Stimulated activated CD8-positive, alpha-beta memory T cell treated with anti-CD3 and anti-CD28 coated beads, Interleukin-7, amount 100 ng/mL, for 4 hours (primary cell): ENCODE data around the gene UBR1.
"Not testable (repeated sequence)": the region's sequence is repeated elsewhere in the genome, so short reads cannot be mapped to it uniquely, and the experiment has no call there.

Experiments
- DNase-seq, 2 donors: peaks; one replicate each; pipeline ENCODE4 v3.0.0-alpha.2; 2020; ENCODE audit warnings: low read depth in 2 of 2

The UBR1 gene

GRCh38 chr15:42974202-42974862 lies 131.5 kb downstream of the UBR1 start:
- DNase-seq = no peak

GRCh38 chr15:42973114-42973513 lies 132.7 kb downstream of the UBR1 start:
- no peak for DNase-seq

- no peak for DNase-seq
These were observed 134.0 kb downstream of the UBR1 start for GRCh38 chr15:42971830-42972229.

DNA sequence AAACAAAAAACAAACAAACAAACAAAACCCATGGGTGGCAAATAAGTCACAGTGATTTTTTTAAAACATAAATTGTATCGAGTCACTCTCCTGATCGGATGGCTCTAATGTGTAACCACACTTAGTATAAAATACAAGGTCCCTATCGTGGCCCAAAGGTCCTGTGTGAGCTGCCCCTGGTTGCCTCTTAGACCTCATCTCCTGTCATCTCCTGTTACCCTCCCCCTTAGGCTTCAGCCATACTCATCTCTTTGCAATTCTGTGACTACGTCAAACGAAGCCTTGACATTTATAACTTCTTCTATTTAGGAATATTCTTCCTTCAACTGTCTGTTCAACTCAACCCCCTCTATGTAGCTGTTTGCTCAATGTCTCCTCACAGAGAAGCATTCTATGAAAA lies 141.4 kb downstream of the UBR1 start:
- DNase-seq = no peak

- no peak for DNase-seq
These were observed 150.3 kb downstream of the UBR1 start for GRCh38 chr15:42955518-42955917.

DNA sequence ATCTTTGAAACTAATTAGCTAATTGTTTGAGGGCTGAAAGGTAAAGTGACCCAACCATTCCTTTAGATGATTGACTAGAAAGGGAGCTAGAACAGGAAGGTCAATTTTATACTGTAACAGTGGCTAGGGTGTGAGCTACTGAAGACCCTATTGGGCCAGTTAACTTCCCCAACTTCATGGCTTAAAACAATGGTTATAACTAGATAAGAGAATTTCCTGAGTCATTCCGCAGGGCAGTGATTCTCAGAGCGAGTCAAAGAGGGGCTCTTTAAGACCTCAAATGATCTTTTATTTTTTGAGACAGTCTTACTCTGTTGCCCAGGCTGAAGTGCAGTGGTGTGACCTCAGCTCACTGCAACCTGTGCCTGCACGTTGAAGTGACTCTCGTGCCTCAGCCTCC lies 151.5 kb downstream of the UBR1 start:
- no peak for DNase-seq

GRCh38 chr15:42948898-42949297 lies 156.9 kb downstream of the UBR1 start:
- not testable (repeated sequence) for DNase-seq

- no peak for DNase-seq
These were observed 165.3 kb downstream of the UBR1 start for GRCh38 chr15:42940527-42940926.

GRCh38 chr15:42939841-42940240 lies 166.0 kb downstream of the UBR1 start:
- DNase-seq = no peak

GRCh38 chr15:42937143-42937542 lies 168.7 kb downstream of the UBR1 start:
- DNase-seq = no peak

DNA sequence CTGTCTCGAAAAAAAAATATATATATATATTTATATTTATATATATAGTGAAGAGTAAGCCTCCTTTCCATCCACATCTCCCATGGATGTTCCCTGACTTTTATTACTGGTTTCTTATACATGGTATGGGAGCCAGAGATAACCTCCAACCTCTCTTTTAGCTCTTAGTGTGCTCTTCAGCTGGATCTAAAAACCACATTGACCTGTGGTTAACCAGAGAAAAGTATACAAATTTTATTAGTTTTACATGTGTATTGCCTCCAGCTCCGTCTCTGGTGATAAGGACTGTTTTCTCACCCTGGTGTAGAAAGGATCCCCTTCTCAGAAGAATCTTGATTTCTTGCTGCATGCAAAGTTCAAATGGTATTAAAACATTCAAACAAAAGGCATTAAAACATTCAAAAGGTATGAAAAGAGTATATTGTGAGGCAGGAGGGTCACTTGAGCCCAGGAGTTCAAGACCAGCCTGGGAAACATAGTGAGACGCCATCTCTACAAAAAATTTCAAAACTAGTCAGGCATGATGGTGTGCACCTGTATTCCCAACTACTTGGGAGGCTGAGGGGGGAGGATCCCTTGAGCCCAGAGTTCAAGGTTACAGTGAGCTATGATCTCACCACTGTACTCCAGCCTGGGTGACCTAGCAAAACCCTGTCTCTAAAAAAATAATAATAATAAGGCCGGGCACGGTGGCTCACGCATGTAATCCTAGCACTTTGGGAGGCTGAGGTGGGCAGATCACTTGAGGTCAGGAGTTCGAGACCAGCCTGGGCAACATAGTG lies 171.8 kb downstream of the UBR1 start:
- no peak for DNase-seq

- no peak for DNase-seq
These were observed 172.9 kb downstream of the UBR1 start for GRCh38 chr15:42932833-42933515.

GRCh38 chr15:42931702-42932486 lies 173.9 kb downstream of the UBR1 start:
- no peak for DNase-seq

DNA sequence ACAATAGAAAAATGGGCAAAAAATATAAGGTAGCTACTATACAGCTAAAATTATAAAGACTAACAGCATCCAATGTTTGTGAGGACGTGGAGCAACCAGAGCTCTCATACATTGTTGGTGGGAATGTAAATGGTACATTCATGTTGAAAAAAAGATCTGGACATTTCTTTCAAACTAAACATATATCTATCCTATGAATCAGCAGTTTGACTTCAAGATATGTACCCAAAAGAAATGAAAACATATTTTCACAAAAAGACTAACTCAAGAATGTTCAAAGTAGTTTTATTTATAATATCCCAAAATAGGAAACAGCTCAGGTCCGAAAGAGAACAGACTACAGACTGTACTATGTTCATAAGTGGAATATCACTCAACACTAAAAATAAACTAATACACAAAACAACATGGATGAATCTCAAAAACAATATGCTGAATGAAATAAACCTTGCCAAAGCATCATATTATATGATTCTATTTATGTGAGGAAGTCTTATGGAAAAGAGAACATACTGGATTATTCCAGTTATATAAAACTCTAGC lies 176.5 kb downstream of the UBR1 start:
- no peak for DNase-seq

DNA sequence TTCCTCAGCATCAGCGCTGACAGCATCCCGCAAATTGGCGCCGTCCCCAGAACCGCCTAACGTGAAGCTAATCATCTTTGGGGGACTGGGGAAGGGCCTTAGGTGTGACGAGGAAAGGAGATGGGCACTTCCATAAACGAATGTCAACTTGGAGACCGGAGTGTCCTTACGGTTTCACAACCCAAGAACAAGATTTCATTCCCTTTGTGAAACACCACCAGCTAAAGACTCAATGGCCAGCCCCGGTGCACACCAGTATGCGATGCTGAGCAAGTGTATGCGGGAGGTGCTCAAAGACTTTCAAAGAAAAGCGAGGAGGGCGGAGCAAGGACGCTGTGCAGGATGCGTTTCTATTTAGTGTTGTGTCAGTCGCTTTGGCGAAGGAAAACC lies 184.5 kb downstream of the UBR1 start:
- DNase-seq = peak; percentile 17 to 21

DNA sequence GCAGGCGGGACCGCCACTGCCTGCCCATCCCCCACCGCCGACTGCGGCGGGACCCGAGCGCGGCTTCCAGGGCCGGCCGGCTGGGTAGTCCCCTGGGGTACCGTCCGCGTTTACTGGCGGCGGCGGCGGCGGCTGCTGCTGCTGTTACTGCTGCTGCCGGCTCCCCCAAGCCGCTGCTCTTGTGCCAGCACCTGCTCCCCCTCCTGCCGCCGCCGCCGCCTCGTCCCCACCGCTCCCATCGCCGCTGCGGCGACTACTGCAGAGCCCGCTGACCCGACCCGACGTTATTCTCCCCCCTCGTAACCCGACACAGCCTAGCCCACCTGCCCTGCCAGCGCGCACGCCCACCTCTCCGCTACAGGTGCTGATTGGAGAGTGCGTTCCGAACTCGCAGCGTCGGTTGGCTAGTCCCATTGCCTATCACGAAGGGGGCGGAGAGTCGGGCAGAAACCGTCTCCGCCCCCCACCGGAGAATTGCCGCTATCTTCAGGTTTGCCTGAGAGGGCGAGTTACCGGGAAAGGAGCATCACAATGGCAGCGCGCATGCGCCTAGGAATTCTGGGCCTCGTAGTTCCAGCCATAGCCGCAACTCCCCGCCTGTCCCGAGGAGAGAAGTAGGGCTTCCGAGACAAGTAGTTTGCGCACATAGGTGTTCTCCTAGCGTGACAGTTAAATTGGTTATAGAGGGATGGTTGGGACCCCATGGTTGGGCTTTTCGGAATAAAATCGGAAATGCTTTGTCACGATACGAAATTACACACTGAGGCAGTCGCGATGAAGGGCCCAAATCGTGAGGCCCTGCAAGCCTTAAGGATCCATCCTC lies 185.1 kb downstream of the UBR1 start, which contains the start of gene TTBK2:
Gene TTBK2 (minus strand): TSS at position 260 of the 823 bp plus-strand sequence. CDS start 42,161 bp downstream, outside the sequence.
- peak; percentile 96 to 97 for DNase-seq

GRCh38 chr15:42919799-42920518 lies 185.9 kb downstream of the UBR1 start:
- DNase-seq = peak; percentile 0 to 25

GRCh38 chr15:42919308-42919707 lies 186.5 kb downstream of the UBR1 start:
- no peak for DNase-seq

GRCh38 chr15:42918047-42918446 lies 187.8 kb downstream of the UBR1 start:
- DNase-seq = no peak
